OCI-LY1 (cell line): ENCODE measurements around the gene TTLL11.

ENCODE experiments used
- H2AFZ ChIP-seq: fragments of 200-600 bp; sonication (generic), shearing (Covaris generic); 2 replicates; pipeline ENCODE4 v1.6.0; 2014; ENCODE audit warnings: antibody characterized with exemption, mild to moderate bottlenecking, low read length
- H3F3A ChIP-seq: fragments of 200-600 bp; sonication (generic), shearing (Covaris generic); 2 replicates; pipeline ENCODE4 v1.6.0; 2014; ENCODE audit warnings: mild to moderate bottlenecking, antibody characterized with exemption, low read length, moderate library complexity; ENCODE audit not compliant: insufficient read depth
- H3K27ac ChIP-seq: fragments of 200-600 bp; sonication (generic); 2 replicates; pipeline ENCODE4 v1.5.1; 2014; ENCODE audit warnings: low read length, mixed run types, mild to moderate bottlenecking, low read depth; ENCODE audit not compliant: poor library complexity, severe bottlenecking
- H3K27me3 ChIP-seq: fragments of 200-600 bp; sonication (generic); 2 replicates; pipeline ENCODE4 v1.6.0; 2014; ENCODE audit warnings: antibody characterized with exemption, mild to moderate bottlenecking, low read length, moderate library complexity; ENCODE audit not compliant: insufficient read depth
- H3K36me3 ChIP-seq: fragments of 200-600 bp; sonication (generic); 2 replicates; pipeline ENCODE4 v1.6.1; 2014; ENCODE audit warnings: mild to moderate bottlenecking, antibody characterized with exemption, low read length, moderate library complexity, mixed read lengths; ENCODE audit not compliant: insufficient read depth
- H3K4me1 ChIP-seq: fragments of 200-600 bp; sonication (generic); 2 replicates; pipeline ENCODE4 v1.5.1; 2014; ENCODE audit warnings: mild to moderate bottlenecking, low read length, moderate library complexity; ENCODE audit not compliant: insufficient read depth, severe bottlenecking
- H3K4me2 ChIP-seq: fragments of 200-600 bp; sonication (generic), shearing (Covaris generic); 2 replicates; pipeline ENCODE4 v1.6.1; 2014; ENCODE audit warnings: low read length
- H3K4me3 ChIP-seq: fragments of 200-600 bp; sonication (generic); 2 replicates; pipeline ENCODE4 v1.5.1; 2014; ENCODE audit warnings: low read length, low read depth, mild to moderate bottlenecking, mixed read lengths; ENCODE audit not compliant: poor library complexity, severe bottlenecking
- H3K79me2 ChIP-seq: fragments of 200-600 bp; shearing (Covaris generic); 2 replicates; pipeline ENCODE4 v1.6.1; 2016; ENCODE audit warnings: mixed run types, low read length, mixed read lengths; ENCODE audit not compliant: insufficient read depth
- H3K9ac ChIP-seq: fragments of 200-600 bp; sonication (generic), shearing (Covaris generic); 2 replicates; pipeline ENCODE4 v1.6.1; 2014; ENCODE audit warnings: mild to moderate bottlenecking, low read length, mixed read lengths
- H3K9me2 ChIP-seq: fragments of 200-600 bp; sonication (generic), shearing (Covaris generic); 2 replicates; pipeline ENCODE4 v1.6.1; 2014; ENCODE audit warnings: low read depth, mild to moderate bottlenecking, low read length, mixed read lengths
- H3K9me3 ChIP-seq: fragments of 200-600 bp; shearing (Covaris generic); 2 replicates; pipeline ENCODE4 v1.6.1; 2014; ENCODE audit warnings: low read length, mixed read lengths
- H4K20me1 ChIP-seq: fragments of 200-600 bp; sonication (generic), shearing (Covaris generic); 2 replicates; pipeline ENCODE4 v1.6.0; 2016; ENCODE audit warnings: mild to moderate bottlenecking, low read length; ENCODE audit not compliant: insufficient read depth
- EZH2 ChIP-seq: fragments of 200-600 bp; sonication (generic), shearing (Covaris generic); IDR thresholded peaks from 2 replicates; pipeline ENCODE4 v1.8.0; 2017; ENCODE audit warnings: borderline replicate concordance, mixed run types, mild to moderate bottlenecking, antibody characterized with exemption, low read length, moderate library complexity, mixed read lengths
- TF ChIP-seq, protein P1 (sequence below): fragments of 200-600 bp; sonication (generic), shearing (Covaris generic); IDR thresholded peaks from 2 replicates; pipeline ENCODE4 v1.5.1; 2017; ENCODE audit warnings: mild to moderate bottlenecking, antibody characterized with exemption, low read length, moderate library complexity, mixed read lengths

TTLL11 gene

DNA sequence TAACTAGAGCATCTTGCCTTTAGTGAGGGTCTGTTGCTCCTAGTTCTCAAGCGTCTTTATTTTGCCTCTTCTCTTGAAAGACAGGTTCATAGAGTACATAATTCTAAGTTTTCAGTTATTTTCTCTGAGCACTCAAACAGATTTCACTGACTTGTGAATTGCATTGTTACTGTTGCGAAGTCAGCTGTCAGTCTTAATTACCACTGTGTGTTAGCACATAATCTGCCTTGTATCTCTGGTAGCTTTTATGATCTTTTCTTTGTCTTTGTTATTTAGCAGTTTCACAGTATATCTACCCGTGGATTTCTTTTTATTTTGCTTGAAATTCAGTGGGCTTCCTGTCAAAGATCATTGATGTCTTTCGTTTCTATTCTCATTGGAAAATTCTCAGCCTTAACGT, 192.9 kb downstream of the TTLL11 start:
- Histone ChIP-seq H3K27ac (no peak overlapping the region), H3K4me2 (no peak overlapping the region), H3K4me1 (peaks cover 22% of the 10 kb centered on the region), H3K27me3 (no peaks in the 10 kb centered on the region), H3K9ac (no peak overlapping the region), H3K4me3 (no peak overlapping the region), H3K36me3 (no peaks in the 10 kb centered on the region), H3K79me2 (no peaks in the 10 kb centered on the region), H4K20me1 (no peaks in the 10 kb centered on the region), H3K9me3 (peaks cover 18% of the 10 kb centered on the region), H3F3A (no peaks in the 10 kb centered on the region), H3K9me2 (no peaks in the 10 kb centered on the region), H2AFZ (no peak overlapping the region)
- no peak for TF ChIP-seq EZH2
- TF ChIP-seq, protein P1, sequence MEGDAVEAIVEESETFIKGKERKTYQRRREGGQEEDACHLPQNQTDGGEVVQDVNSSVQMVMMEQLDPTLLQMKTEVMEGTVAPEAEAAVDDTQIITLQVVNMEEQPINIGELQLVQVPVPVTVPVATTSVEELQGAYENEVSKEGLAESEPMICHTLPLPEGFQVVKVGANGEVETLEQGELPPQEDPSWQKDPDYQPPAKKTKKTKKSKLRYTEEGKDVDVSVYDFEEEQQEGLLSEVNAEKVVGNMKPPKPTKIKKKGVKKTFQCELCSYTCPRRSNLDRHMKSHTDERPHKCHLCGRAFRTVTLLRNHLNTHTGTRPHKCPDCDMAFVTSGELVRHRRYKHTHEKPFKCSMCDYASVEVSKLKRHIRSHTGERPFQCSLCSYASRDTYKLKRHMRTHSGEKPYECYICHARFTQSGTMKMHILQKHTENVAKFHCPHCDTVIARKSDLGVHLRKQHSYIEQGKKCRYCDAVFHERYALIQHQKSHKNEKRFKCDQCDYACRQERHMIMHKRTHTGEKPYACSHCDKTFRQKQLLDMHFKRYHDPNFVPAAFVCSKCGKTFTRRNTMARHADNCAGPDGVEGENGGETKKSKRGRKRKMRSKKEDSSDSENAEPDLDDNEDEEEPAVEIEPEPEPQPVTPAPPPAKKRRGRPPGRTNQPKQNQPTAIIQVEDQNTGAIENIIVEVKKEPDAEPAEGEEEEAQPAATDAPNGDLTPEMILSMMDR: no peak

DNA sequence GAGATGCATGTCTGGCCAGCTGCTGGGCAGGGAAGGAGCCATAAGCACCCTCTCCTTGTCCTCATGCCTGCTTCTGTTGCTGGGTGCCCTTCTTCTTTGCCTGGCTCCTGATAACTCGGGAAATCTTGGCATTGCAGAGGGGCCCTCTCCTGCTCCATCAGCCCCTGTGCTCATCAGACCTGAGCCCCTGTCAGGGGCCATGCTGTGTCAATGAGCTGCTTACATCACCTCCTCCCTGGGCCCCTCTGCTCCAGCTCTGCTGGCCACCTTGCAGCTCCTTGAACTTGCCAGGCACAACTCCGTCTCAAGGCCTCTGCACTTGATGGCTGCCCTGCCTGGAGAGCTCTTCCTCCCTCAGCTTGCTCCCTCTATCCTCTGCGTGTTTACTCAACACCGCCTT, 194.3 kb downstream of the TTLL11 start:
- H3K36me3 ChIP-seq: no peaks in the 10 kb centered on the region
- peaks cover 25% of the 10 kb centered on the region for H3K4me1 ChIP-seq
- H3F3A ChIP-seq: no peaks in the 10 kb centered on the region
- H3K27me3 ChIP-seq: no peaks in the 10 kb centered on the region
- no peak overlapping the region for H3K4me2 ChIP-seq
- no peaks in the 10 kb centered on the region for H3K9me2 ChIP-seq
- no peak overlapping the region for H2AFZ ChIP-seq
- no peaks in the 10 kb centered on the region for H4K20me1 ChIP-seq
- H3K4me3 ChIP-seq: no peak overlapping the region
- H3K9me3 ChIP-seq: peaks cover 18% of the 10 kb centered on the region
- H3K79me2 ChIP-seq: no peaks in the 10 kb centered on the region
- TF ChIP-seq EZH2: no peak
- TF ChIP-seq, protein P1: no peak
- no peak overlapping the region for H3K9ac ChIP-seq
- H3K27ac ChIP-seq: no peak overlapping the region

DNA sequence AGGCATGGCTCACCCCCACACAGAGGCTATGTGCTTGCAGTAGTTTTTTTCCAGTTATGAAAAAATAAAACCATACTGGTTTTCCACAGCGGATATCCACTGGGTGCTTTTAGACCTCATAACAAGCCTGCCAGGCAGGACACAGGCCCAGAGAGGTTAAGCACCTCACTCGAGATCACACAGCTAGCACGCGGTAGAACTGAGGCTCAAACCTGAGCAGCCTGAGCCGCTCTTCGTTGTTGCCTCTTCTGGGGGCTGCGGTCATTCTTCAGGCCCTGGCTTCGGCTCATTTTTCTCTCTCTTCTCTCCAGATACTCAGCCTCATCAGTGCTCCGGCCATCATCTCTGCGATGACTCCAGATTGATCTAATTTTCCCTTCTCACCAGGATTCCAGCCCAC, 196.0 kb downstream of the TTLL11 start:
- TF ChIP-seq, protein P1: no peak
- no peak for TF ChIP-seq EZH2

More for the DNA sequence above, 196.0 kb downstream of the TTLL11 start:
- Histone ChIP-seq H3K4me3 (no peak overlapping the region), H3K79me2 (no peaks in the 10 kb centered on the region), H3F3A (no peaks in the 10 kb centered on the region), H3K4me2 (no peak overlapping the region), H4K20me1 (no peaks in the 10 kb centered on the region), H2AFZ (no peak overlapping the region), H3K4me1 (peaks cover 21% of the 10 kb centered on the region), H3K27ac (peak overlapping the region; percentile 15), H3K9me2 (no peaks in the 10 kb centered on the region), H3K9me3 (peaks cover 18% of the 10 kb centered on the region), H3K27me3 (no peaks in the 10 kb centered on the region), H3K36me3 (no peaks in the 10 kb centered on the region), H3K9ac (no peak overlapping the region)
